Spleen (tissue), 11 donors: ENCODE results near the gene NAALADL2. TPM values are rescaled to one million over a fixed set of nuclear protein-coding genes. Genes with fewer than 3 reads are reported as not detected.

ENCODE experiments used
- DNase-seq: peaks from one replicate; pipeline ENCODE4 v3.0.0-alpha.2; 2020
- H3K27ac ChIP-seq, 8 donors: fragments of 200-600 bp; sonication (generic) in 7 of 8; 1 replicate in 4 of 8; 2 replicates in 4 of 8; pipeline versions ENCODE4 v1.5.0 to v1.8.0; 2016 to 2021; ENCODE audit warnings: inconsistent platforms in 4 of 8, mild to moderate bottlenecking in 4 of 8, moderate library complexity in 1 of 8
- H3K27me3 ChIP-seq, 7 donors: fragments of 200-600 bp; sonication (generic) in 6 of 7; replicated peaks in 1 of 7; 1 replicate in 4 of 7; 2 replicates in 3 of 7; pipeline versions ENCODE4 v1.5.0 to v1.8.0; 2016 to 2021; ENCODE audit warnings: inconsistent platforms in 3 of 7, mild to moderate bottlenecking in 1 of 7
- H3K36me3 ChIP-seq, 6 donors: fragments of 200-600 bp; sonication (generic) in 5 of 6; 1 replicate in 4 of 6; 2 replicates in 2 of 6; pipeline versions ENCODE4 v1.5.0 to v1.8.0; 2016 to 2021; ENCODE audit warnings: inconsistent platforms in 2 of 6
- H3K4me1 ChIP-seq, 6 donors: fragments of 200-600 bp; sonication (generic) in 5 of 6; 1 replicate in 3 of 6; 2 replicates in 3 of 6; pipeline versions ENCODE4 v1.5.0 to v1.8.0; 2016 to 2021; ENCODE audit warnings: inconsistent platforms in 3 of 6
- H3K4me3 ChIP-seq, 8 donors: fragments of 200-600 bp; sonication (generic) in 7 of 8; 1 replicate in 4 of 8; 2 replicates in 4 of 8; pipeline versions ENCODE4 v1.5.0 to v1.8.0; 2016 to 2021; ENCODE audit warnings: inconsistent platforms in 4 of 8, mild to moderate bottlenecking in 4 of 8, moderate library complexity in 2 of 8
- H3K9me3 ChIP-seq, 8 donors: fragments of 200-600 bp; sonication (generic) in 7 of 8; 1 replicate in 4 of 8; 2 replicates in 4 of 8; pipeline versions ENCODE4 v1.5.0 to v1.8.0; 2016 to 2021; ENCODE audit warnings: inconsistent platforms in 4 of 8
- CTCF ChIP-seq, 11 experiments: fragments of 200-600 bp in 7 of 11; fragments of 450-650 bp in 4 of 11; sonication (generic) in 4 of 11; IDR thresholded peaks in 8 of 11; conservative IDR thresholded peaks in 3 of 11; 1 replicate in 7 of 11; 2 replicates in 4 of 11; pipeline versions ENCODE4 v1.4.0 to v1.8.0; 2016 to 2021; ENCODE audit warnings: antibody characterized with exemption in 11 of 11, inconsistent platforms in 4 of 11, mild to moderate bottlenecking in 1 of 11
- POLR2A ChIP-seq, 3 donors: fragments of 450-650 bp; IDR thresholded peaks; one replicate each; pipeline ENCODE4 v1.5.1; 2017; ENCODE audit warnings: antibody characterized with exemption in 3 of 3, mild to moderate bottlenecking in 1 of 3
- POLR2AphosphoS5 ChIP-seq, 3 donors: sonication (generic); formaldehyde crosslinking; IDR thresholded peaks; one replicate each; pipeline ENCODE4 v1.5.1; 2017; ENCODE audit warnings: antibody characterized with exemption in 3 of 3
- WGBS, 5 donors: extraction: QIAGEN DNeasy Blood & Tissue Kit in 3 of 5; methylation state at CpG; one replicate each; pipeline versions ENCODE4 v1.1.5 to v1.1.7; 2013 to 2018; 5-methylcytosine and 5-hydroxymethylcytosine counted together
- intact Hi-C: fragments of 100-400 bp; cut with DNase I; formaldehyde crosslinking; loops from one replicate; pipeline ENCODE4 v1.15.0; 2023; ENCODE audit warnings: low total_unique reads
- polyA plus RNA-seq, 3 donors: library from polyadenylated mRNA; stranded (reverse); fragments of 200-250 nt; gene quantifications; one replicate each; pipeline ENCODE4 v1.2.1, GENCODE V29; 2013
- total RNA-seq, 7 donors: library from RNA; depleted of rRNA in 3 of 7; stranded (reverse); fragments of >200 nt in 3 of 7; fragmentation: NEBNext Ultra II Directional in 4 of 7; extraction: Animal tissue kit (Norgen Biotek cat#: 25700) in 4 of 7; gene quantifications; one replicate each; pipeline versions ENCODE4 v1.1.0 to v1.2.1, GENCODE V29; 2016 to 2021
- donor health status: healthy with polysubstance abuse.
- donor health status: DM: no; HTN: no; CAD: no; lungs with moderate emphysema.
- donor health status: DM: no; HTN: no; CAD: no.
- donor health status: Bipolar disorder and iron deficiency.
- donor health status: healthy.
- donor health status: DM: no; HTN: no; CAD: no.
- donor health status: DM: yes; HTN: yes; CAD: no.

NAALADL2 gene
- total and polyA plus RNA-seq, 10 donors, result 0.09 to 14.4 (median 6.4) TPM

DNA sequence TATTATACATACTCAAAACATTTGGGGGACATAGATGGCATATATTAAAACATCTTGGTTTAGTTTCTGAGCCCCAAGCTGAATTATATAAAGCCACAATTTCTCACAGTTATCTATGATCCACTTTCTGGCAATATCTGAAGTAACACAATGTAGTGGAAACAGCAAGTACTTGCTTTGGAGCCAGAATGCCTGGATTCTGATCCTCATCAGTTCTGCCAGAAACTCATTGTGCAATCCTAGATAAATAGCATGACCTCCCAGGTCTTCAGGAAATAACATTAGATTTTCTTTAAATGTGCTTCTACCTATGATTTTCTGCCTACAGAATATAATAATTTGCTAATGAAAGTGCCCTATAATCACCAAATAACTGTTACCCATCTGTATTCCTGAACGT lies 544.9 kb downstream of the NAALADL2 start:
- no peak overlapping the region for H3K27ac ChIP-seq
- no peak for DNase-seq
- H3K36me3 ChIP-seq, result no peaks in the 10 kb centered on the region
- TF ChIP-seq POLR2A (IDR thresholded peaks at IDR 0.05) (no peak), POLR2AphosphoS5 (IDR thresholded peaks at IDR 0.05) (no peak), CTCF (IDR thresholded peaks at IDR 0.05 in 8 of 11, conservative IDR thresholded peaks at IDR 0.05 in 3 of 11) (no peak)
- no peaks in the 10 kb centered on the region for H3K9me3 ChIP-seq
- 83 to 100% (median 92%) methylated on average over 1 of the region's 1 CpG for WGBS, 5 donors
- H3K27me3 ChIP-seq, result no peaks in the 10 kb centered on the region
- no peaks in the 10 kb centered on the region for H3K4me1 ChIP-seq
- intact Hi-C loops, result no loop called here
- no peak overlapping the region for H3K4me3 ChIP-seq

- Histone ChIP-seq H3K27me3 (no peaks in the 10 kb centered on the region), H3K4me3 (no peak overlapping the region), H3K36me3 (no peaks in the 10 kb centered on the region), H3K27ac (no peak overlapping the region), H3K9me3 (no peaks in the 10 kb centered on the region), H3K4me1 (no peaks in the 10 kb centered on the region)
- 83 to 95% (median 93%) methylated on average over 1 of the region's 1 CpG for WGBS, 5 donors
- intact Hi-C loops, result no loop called here
- DNase-seq, result no peak
- TF ChIP-seq CTCF (IDR thresholded peaks at IDR 0.05 in 8 of 11, conservative IDR thresholded peaks at IDR 0.05 in 3 of 11) (no peak), POLR2AphosphoS5 (IDR thresholded peaks at IDR 0.05) (no peak), POLR2A (IDR thresholded peaks at IDR 0.05) (no peak)
These were observed 545.5 kb downstream of the NAALADL2 start for GRCh38 chr3:175404621-175405020.

- H3K4me3 ChIP-seq, result no peak overlapping the region
- no peaks in the 10 kb centered on the region for H3K36me3 ChIP-seq
- DNase-seq, result no peak
- WGBS, 5 donors, result 60 to 74% (median 69%) methylated on average over 1 of the region's 1 CpG
- H3K9me3 ChIP-seq, result peaks cover 0 to 3% (median 0%) of the 10 kb centered on the region in 8 donors
- TF ChIP-seq POLR2AphosphoS5 (IDR thresholded peaks at IDR 0.05), result no peak
- TF ChIP-seq POLR2A (IDR thresholded peaks at IDR 0.05), result no peak
- TF ChIP-seq CTCF (IDR thresholded peaks at IDR 0.05 in 8 of 11, conservative IDR thresholded peaks at IDR 0.05 in 3 of 11), result no peak
- intact Hi-C loops, result no loop called here
- H3K4me1 ChIP-seq, result no peaks in the 10 kb centered on the region
- H3K27ac ChIP-seq, result no peak overlapping the region
- H3K27me3 ChIP-seq, result no peaks in the 10 kb centered on the region
These were observed 551.1 kb downstream of the NAALADL2 start for GRCh38 chr3:175410251-175410650.

DNA sequence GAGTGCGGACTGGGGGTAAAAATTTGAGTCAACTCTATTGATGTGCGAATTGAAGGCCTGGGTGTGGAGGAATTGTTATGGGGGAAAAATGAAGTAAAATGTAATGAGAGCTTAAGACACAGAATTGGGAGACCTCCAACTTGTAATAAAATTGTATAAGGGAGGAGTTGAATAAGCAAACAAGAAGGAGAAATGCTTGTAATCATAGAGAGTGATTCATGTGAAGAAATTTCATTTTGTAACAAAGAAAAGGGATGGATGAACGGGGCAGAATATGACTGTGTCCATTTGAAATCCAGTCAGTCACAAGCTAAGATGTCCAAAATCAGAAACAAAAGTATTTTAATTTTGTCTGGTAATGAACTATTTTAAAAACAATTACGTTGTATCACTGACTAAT lies 552.3 kb downstream of the NAALADL2 start:
- H3K4me1 ChIP-seq, result no peaks in the 10 kb centered on the region
- intact Hi-C loops, result no loop called here
- no peaks in the 10 kb centered on the region for H3K36me3 ChIP-seq
- TF ChIP-seq CTCF (IDR thresholded peaks at IDR 0.05 in 8 of 11, conservative IDR thresholded peaks at IDR 0.05 in 3 of 11), result no peak
- TF ChIP-seq POLR2A (IDR thresholded peaks at IDR 0.05), result no peak
- no peak for TF ChIP-seq POLR2AphosphoS5 (IDR thresholded peaks at IDR 0.05)
- WGBS, 5 donors, result 82 to 88% (median 85%) methylated on average over 4 of the region's 4 CpGs
- no peak overlapping the region for H3K4me3 ChIP-seq
- H3K27ac ChIP-seq, result no peak overlapping the region
- H3K9me3 ChIP-seq, result peaks cover 0 to 3% (median 0%) of the 10 kb centered on the region in 8 donors
- H3K27me3 ChIP-seq, result no peaks in the 10 kb centered on the region
- DNase-seq, result no peak
